Cardiac fibroblast (primary cell): ENCODE data around the gene SH3RF3.

ENCODE experiments used
- DNase-seq, 2 donors: peaks; one replicate each; pipeline versions ENCODE4 v3.0.0 to v3.0.0-alpha.2; 2010; ENCODE audit warnings: low read depth in 2 of 2
- H3K4me3 ChIP-seq, 2 donors: replicated peaks in 1 of 2; 1 replicate in 1 of 2; 2 replicates in 1 of 2; pipeline ENCODE4 v1.5.1; 2011; ENCODE audit warnings: low read depth in 2 of 2, low read length in 2 of 2, mild to moderate bottlenecking in 2 of 2, moderate library complexity in 1 of 2
- TF ChIP-seq, protein P1 (sequence below): IDR thresholded peaks from one replicate; pipeline ENCODE4 v1.5.1; 2011; ENCODE audit warnings: low read depth, mild to moderate bottlenecking, low read length, inconsistent platforms

Gene SH3RF3

DNA sequence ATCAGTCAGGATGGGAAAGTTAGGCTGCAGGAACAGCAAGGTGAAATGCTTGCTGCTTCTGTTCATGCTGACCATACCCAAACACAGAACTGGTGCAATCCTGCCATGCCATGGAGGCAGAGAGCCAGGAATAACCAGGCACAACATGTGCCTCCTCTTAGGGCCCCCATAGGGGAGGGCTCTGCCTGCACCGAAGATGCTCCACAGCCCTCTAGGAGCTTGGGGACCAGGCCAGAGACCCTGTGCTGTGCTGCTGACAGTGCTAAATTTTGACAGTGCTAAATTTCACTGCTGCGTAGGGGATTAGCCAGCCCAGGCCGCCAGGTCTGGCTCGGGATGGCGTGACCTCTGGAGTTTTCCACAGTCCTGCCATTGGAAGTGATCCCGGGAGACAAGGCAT, 173.3 kb downstream of the SH3RF3 start:
- H3K4me3 ChIP-seq, result no peak overlapping the region
- DNase-seq, result no peak
- TF ChIP-seq, protein P1, sequence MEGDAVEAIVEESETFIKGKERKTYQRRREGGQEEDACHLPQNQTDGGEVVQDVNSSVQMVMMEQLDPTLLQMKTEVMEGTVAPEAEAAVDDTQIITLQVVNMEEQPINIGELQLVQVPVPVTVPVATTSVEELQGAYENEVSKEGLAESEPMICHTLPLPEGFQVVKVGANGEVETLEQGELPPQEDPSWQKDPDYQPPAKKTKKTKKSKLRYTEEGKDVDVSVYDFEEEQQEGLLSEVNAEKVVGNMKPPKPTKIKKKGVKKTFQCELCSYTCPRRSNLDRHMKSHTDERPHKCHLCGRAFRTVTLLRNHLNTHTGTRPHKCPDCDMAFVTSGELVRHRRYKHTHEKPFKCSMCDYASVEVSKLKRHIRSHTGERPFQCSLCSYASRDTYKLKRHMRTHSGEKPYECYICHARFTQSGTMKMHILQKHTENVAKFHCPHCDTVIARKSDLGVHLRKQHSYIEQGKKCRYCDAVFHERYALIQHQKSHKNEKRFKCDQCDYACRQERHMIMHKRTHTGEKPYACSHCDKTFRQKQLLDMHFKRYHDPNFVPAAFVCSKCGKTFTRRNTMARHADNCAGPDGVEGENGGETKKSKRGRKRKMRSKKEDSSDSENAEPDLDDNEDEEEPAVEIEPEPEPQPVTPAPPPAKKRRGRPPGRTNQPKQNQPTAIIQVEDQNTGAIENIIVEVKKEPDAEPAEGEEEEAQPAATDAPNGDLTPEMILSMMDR, result no peak

DNA sequence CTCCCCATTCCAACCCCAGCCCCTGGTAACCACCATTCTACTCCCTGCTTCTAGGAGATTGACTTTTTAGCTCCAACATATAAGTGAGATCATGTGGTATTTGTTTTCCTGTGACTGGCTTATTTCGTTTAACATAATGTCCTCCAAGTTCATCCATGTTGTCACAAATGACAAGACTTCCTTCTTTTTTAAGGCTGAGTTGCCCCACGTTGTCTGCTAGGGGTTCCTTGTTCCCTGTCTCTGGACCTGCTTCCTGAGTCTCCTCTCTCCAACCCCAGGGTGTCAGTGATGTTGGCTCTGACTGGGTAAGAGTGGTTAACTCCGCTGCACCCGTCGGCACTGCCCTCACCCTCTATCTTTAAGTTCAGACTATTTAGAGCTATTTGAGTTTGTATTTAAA, 175.2 kb downstream of the SH3RF3 start:
- TF ChIP-seq, protein P1, result no peak
- no peak overlapping the region for H3K4me3 ChIP-seq
- no peak for DNase-seq

DNA sequence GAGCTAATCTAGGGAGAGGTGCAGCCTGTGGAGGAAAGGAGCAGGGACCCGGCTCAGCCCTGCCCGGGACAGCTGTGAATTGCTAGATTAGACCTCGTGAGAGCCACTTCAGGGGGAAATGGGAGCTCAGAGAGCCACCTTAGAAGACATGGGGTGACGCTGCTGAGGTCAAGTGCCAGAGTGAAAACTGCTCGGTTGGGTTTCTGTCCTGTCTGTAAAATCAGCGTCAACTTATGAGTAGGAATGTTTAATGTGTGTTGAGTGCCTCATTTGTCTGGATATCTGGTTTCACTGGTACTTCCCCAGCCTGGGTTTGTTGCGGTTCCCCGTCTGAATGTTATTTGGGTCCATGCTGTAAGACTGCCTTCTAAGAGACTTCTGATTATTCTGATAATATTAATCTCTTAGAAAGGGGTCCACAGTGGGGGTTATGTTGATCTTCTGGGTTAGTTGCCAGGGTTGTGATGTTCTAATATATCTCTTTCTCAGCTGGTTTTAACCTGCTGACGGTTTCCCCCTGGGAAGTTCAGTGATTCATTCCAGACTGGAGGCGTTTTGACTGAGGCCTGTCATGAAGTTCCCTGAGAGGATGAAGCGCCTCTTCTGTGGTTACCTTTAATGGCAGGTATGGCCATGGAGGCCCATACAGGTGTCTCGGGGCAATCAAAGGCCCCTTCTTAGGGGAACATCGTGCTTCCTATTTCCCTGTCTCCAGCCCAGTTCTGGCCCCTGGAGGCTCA, 175.9 kb downstream of the SH3RF3 start:
- TF ChIP-seq, protein P1, result no peak
- DNase-seq, result no peak
- no peak overlapping the region for H3K4me3 ChIP-seq

DNA sequence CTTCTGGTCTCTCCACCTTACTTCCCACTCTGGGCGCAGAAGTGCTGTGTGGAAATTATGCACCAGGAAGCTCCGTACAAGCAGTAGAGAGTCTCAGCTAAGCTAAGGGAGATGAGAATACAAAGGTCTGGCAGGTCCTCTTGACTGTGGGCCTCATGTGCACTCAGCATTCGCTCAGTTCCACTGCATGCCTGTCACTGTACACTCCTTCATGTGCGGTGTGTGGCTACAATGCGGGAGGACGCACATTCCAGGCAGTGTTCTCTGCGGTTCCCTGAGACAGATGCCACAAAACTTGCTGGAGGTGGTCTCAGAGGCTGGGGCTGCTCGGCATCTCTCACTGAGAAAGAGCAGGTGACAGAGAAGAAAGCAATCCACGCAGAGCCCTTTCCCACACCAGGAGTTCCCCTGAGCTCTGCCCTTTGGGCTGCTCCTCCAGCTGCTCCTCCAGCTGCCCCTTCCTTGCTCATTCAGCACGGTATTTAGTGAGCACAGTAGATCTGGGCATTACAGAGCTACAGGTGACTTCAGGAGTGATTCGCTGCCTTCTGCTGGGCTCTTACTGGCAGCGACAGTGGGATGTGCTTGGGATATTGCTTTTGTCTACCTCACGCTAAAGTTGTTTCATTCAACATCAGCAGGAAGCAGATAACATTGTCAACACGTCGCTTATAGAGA, 176.6 kb downstream of the SH3RF3 start:
- H3K4me3 ChIP-seq, result no peak overlapping the region
- no peak for DNase-seq
- TF ChIP-seq, protein P1, result no peak

DNA sequence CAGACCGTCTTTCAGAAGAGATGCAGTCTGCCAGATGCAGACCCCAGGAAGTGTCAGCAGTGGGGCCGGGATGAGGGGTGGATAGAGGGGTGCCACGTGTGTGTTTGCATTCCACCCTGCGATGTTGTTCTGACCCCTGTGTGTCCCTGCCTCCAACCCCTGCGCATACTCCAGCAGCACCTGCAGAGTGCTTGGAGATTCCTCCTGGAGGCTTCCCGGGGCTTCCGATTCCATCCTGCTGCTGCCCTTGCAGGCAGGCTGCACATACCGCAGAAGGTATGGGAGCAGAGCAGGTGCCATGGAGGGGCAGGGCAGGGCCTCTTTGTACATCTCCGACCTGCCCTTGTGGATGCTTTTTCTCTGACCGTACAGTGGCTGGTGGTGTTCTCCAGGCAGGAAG, 177.2 kb downstream of the SH3RF3 start:
- TF ChIP-seq, protein P1, result no peak
- DNase-seq, result no peak

DNA sequence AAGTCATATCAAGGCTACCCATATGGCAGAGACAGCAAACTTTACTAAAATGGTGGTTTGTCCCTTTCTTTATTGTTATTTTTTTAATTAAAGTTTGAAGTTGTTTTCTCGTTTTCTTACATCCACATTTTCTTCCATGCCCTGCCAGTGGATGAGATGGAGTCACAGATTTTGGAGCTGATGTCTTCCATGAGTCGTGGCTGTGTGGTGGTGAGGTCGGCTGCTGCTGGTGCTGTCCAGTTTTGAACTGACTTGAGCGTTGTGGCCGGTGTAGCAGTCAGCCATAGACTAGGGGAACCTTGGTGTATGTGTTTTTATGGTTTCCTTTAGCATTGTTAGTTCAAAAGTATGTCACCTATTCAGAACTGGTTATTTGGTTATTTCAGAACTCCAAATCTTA, 182.8 kb downstream of the SH3RF3 start:
- no peak overlapping the region for H3K4me3 ChIP-seq
- TF ChIP-seq, protein P1, result no peak
- DNase-seq, result no peak

More for the DNA sequence above, 177.2 kb downstream of the SH3RF3 start:
- H3K4me3 ChIP-seq, result no peak overlapping the region
